Measurements from ENCODE around the gene NECAB3.
"Not testable (repeated sequence)": the region's sequence is repeated elsewhere in the genome, so short reads cannot be mapped to it uniquely, and the experiment has no call there.

The NECAB3 gene, protein sequence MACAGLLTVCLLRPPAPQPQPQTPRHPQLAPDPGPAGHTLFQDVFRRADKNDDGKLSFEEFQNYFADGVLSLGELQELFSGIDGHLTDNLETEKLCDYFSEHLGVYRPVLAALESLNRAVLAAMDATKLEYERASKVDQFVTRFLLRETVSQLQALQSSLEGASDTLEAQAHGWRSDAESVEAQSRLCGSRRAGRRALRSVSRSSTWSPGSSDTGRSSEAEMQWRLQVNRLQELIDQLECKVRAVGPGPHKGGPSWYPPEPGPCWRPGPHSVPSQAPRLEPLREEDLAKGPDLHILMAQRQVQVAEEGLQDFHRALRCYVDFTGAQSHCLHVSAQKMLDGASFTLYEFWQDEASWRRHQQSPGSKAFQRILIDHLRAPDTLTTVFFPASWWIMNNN

DNA sequence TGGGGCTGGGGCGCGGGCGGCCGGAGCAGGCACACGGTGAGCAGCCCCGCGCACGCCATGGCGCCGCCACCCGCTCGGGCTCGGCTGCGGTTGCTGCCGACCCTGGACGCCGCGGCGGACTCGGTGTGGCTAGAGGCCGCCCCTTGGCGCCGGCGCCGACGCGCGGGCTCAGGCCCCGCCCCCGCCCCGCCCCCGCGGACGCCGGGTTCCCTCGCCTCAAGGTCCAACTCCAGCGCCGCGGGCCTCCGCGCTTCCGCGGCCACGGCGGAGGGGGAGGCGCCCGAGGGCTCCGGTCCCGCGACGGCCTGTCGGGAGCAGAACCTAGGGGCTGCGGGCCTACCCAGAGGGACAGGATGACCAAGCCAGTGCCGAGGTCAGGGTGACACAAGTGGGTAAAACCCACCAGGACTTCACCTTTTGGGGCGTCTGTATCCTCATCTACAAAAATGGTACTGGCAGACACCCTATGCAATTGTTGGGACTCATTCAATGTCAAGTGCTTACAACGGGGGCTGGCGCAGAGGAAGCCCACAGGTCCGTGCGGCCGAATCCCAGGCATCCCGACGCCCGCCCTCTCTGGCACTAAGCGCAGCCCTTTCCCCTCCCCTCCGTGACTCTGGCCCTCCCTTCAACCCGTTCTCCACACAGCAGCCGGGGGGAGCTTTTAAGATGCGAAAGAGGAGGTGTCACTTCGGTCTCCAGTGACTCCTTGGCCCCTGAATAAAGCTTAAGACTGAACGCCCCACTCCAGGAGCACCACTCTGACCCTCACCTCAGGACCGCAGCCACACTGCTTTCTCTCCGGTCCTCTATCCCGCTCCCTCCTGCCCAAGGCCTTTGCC, at the start of gene NECAB3:
Gene NECAB3 (minus strand): TSS at position 135 of the 842 bp plus-strand sequence. CDS start 76 bp downstream, at position 59.
- DNase-seq (ENCODE audit: low read depth, low spot score), result no peak

DNA sequence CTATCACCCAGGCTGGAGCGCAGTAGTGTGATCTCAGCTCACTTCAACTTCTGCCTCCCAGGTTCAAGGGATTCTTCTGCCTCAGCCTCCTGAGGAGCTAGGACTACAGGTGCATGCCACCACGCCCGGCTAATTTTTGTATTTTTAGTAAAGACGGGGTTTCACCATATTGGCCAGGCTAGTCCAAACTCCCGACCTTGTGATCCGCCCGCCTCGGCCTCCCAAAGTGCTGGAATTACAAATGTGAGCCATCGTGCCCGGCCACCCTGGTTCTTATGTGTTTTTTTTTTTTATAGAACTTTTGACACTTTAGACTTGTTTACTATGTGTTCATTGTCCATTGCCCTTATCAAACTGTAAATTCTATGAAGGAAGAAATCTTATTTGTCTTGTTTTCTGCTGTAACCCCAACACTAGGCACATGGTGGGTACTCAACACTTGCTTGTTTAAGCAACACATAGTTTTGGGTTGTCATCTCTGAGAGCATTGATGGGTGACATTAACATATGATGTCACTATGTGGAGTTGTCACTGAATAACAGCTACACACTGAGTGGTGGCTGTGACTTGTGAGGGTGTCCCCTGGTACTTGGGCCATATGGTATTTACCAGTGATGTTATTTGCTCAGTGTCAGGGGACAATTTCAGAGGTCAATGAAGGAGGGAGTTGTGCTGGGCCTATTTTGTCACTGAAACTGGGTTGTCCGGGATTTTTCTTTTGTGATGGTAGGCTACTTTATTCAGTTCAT, 47.3 kb upstream of the NECAB3 start:
- no peak for DNase-seq (ENCODE audit: low read depth, low spot score)

DNA sequence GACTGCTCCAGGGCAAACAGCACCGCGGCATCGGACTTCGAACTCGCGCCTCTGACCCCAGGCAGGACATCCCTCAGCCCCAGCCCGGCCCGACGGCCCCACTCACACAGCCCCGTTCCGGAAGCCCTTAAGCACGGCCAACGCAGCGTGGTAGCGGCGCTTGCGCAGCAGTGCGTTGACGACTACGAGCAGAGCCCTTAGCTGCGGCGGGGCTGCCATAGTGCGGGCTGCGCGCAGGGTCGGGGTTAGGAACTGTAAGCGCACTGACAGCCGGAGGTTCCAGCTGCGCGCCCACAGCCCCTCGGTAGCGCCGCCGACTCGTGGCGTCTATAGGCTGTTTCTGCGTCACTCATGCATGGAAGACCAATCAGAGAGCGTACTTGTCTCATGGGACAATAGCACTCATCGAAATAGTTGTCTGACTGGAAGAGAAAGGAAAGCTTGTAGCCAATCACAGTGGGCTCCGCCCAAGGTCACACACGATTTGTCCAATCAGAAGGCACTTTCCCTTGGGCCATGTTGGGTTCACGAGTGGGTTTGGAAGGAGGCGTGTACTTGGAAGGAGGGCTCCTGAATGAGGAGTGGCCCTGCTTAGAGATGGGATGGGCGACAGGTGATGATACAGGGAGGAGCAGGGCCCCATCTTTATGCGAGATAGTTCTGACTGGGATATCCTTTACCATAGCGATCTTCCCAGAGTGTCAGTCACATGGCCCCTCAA, 45.9 kb upstream of the NECAB3 start, which contains the start of gene PXMP4:
Gene PXMP4 (minus strand): TSS at position 322 of the 721 bp plus-strand sequence. CDS start 103 bp downstream, at position 219.
- peak; percentile 81 for DNase-seq (ENCODE audit: low read depth, low spot score)

DNA sequence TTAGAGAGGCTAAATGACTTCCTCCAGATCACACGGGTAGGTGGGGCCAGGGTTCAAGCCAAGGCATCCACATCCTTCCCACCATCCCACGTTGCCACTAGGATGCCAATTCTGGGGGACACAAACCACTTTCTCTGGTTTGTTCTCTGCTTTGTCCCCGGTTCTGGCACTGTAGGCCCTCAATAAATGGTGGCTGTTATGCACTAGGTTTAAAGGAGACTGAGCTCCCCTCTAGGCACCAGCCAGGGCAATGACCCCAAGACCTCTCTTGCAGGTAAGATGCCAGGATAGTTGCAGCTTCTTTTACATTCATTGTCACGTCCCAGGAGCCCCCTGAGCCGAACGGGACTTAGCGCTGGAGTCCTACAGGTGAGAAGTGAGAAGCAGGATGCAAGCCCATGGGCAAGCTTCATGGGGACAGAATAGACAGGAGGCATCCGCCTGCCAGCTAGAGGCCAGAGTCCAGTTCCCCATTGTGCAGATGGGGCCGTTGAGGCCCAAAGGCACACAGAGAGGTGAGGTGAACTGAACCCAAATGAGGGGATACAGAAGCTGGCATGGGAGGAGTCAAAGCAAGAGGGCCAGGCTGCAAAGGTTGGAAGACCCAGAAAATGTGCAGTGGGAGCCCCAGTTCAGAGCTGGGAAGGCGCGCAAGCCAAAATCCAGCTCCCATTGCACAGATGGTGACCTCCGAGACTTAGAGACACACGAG, 45.2 kb upstream of the NECAB3 start:
- DNase-seq (ENCODE audit: low read depth, low spot score), result no peak

DNA sequence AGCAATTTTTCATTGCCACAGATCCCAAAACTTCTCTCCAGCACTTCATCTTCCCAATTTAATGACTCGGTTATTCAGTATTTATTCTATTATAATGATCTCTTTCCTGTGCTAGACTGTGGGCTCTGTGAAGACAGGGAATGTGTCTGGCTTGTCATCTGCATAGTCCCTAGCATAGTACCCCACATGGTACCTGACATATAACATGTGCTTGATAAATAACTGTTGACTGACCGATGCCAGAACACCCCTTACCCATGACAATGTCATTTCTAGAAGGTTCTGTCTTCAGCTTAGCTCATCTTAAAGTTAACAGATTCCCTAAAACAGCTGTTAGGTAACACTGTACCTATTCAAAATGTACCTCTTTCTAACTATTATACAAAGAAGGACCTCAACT, 42.3 kb upstream of the NECAB3 start:
- DNase-seq (ENCODE audit: low read depth, low spot score), result no peak

DNA sequence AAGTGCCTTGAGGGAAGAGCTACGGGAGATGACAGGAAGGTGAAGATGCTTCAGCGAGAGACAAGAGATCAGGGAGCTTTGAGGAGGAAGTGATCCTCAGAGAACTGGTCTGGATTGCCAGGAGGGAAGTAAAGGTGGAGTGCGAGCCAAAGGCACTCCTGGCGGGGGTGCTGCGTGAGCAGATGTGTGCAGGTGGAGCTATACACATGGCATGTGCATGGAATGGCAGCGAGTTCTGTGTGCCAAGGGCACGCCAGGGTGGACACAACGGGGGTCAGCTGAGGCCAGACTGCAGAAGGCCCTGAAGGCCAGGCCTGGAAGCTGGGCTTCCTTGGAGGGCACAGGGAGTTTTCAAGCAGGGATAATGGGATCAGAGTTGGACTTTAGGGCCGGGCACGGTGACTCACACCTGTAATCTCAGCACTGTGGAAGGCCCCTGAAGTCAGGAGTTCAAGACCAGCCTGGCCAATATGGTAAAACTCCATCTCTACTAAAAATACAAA, 39.7 kb upstream of the NECAB3 start:
- no peak for DNase-seq (ENCODE audit: low read depth, low spot score)

DNA sequence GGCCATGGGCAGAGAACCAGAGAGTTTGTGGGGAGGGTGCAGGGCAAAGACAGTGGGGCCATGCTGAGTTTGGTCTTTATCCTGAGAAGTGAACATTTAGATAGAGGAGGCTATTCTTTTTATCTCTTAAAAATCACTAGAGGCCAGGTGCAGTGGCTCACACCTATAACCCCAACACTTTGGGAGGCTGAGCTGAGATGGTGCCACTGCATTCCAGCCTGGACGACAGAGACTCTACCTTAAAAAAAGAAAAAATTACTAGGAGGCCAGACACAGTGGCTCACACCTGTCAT, 37.2 kb upstream of the NECAB3 start:
- no peak for DNase-seq (ENCODE audit: low read depth, low spot score)

DNA sequence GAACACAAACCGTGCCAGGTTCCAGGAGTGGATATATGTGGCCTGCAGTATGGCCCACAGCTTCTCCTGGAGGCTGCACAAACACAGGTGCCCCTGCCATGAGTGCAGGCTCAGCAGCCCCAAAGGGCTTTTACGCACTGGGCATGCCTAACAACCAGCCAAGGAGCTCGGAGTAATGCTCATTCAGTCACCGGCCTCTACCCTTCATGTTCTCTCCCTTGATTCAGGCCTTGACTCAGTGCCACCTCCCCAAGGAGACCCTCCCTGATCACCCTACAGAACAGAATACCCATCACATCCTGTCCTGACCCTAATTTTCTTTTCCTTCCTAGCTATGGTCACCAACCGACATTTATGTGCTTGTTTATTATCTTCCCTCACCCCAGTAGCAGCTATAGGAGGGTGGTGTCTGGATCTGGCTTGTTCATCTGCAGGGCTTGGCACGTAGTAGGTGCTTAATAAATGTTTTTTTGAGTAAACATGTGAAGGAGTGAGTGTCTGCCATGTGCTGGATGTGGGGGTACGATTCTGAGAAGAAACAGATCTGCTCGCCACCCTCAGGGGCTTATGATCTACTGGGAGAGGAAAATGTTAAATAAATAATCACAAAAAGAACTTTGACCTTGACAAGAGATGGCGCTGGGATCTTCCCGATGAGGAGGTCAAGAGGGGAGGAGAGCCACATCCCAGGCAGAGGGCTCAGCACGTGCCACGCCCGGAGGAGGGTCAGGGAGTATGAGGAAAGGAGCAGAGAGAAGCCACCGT, 36.6 kb upstream of the NECAB3 start:
- DNase-seq (ENCODE audit: low read depth, low spot score), result no peak

DNA sequence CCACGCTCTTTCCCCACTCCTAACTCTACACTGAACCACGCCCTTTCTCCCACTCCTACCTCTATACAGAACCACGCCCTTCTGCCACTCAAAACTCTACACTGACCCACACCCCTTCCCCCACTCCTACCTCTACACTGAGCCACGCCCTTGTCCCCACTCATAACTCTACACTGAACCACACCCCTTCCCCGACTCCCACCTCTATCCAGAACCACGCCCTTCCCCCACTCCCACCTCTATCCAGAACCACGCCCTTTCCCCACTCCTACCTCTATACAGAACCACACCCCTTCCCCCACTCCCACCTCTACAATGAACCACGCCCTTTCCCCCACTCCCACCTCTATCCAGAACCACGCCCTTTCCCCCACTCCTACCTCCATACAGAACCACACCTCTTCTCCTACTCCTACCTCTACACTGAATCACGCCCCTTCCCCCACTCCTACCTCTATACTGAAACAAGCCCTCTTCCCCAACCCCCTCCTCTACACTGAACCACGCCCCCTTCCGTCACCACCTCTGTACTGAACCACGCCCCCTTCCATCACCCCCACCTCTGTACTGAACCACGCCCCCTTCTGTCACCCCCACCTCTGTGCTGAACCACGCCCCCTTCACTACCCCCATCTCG, 35.8 kb upstream of the NECAB3 start:
- DNase-seq (ENCODE audit: low read depth, low spot score), result no peak

DNA sequence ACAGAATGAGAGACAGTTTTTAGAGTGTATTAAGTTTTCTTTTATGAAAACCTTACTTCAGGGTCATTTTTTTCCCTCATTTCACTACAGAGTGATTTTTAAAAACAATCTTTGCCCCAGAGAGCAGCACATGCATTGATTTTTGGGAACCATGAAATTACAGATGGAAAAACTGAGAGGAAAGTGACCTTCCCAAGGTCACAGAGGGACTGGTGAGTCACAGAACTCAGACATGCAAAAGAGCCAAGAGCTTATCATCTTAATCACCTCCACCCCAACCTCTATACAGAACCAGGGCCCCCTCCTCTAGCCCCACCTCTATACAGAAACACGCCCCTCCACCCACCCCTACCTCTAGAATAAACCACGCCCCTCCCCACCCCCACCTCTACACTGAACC, 35.2 kb upstream of the NECAB3 start:
- no peak for DNase-seq (ENCODE audit: low read depth, low spot score)

DNA sequence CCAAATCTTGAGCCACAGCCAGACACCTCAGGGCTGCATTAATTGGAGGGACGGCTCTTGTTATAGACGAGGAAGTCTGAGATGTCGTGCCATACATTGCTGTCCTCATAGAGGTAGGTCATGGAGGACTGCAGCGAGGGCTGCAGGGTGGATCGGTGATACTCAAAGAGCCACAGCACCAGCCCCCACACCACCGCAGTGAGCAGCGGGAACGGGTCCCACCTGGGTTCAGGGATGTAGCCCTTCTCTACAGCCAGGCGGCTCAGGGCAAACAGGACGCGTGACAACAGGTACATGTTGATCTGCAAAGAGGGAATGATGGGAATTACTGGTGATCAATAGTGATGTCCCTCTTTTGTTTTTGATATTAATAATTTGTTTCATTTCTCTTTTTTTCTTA, 33.4 kb upstream of the NECAB3 start:
- DNase-seq (ENCODE audit: low read depth, low spot score), result no peak

DNA sequence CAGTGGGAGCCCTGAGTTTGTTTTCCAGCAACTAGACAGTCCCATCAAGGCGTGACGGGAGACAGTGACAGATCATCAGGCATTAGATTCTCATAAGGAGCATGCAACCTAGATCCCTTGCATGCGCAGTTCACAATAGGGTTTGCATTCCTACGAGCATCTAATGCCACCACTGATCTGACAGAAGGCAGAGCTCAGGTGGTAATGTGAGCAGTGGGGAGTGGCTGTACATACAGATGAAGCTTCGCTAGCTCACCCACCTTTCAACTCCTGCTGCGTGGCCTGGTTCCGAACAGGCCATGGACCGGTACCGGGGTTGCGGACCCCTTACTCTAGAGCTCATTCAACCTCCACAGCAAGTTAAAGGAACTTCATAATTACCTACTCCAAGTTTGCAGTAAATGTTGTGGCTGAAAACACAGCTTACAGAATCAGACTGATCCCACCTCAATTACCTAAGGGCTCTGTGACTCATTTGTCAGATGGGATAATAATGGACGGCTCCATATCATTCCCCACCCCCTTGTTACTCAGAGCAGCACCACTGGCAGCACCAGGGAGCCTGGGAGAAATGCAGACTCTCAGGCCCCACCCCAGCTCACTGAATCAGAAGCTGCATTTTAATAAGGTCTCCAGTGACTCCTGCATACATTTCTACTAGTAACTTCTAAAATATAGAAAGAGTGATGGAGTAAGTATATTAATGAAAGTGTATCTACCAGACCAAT, 30.1 kb upstream of the NECAB3 start:
- no peak for DNase-seq (ENCODE audit: low read depth, low spot score)

DNA sequence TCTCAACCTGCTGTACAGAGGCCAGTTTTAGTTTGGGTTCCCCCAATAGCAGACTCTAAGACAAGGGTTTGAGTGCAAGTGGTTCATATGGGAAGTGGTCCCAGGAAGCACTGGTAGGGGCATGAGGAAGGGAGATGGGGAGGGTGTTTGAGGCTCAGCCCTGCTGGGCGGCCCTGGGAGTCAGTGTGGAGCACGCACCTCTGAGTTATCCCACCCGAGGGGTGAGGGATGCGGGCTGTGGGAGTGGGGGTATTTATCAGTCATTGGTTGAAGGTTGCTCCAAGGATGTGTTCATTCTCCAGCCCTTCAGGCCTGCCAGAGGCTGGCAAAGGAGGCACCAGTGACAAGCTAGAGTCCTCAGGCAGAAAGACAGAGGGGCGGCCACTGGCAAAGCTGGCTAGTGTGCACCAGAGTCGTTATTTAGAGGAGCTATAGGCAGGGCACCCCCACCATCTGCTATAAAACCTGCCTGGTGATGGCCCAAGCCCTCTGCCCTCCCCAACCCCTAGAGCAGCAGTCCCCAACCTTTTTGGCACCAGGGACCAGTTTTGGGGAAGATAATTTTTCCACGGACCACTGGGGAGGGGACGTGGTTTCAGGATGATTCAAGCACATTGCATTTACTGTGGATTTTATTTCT, 29.4 kb upstream of the NECAB3 start:
- DNase-seq (ENCODE audit: low read depth, low spot score), result no peak

DNA sequence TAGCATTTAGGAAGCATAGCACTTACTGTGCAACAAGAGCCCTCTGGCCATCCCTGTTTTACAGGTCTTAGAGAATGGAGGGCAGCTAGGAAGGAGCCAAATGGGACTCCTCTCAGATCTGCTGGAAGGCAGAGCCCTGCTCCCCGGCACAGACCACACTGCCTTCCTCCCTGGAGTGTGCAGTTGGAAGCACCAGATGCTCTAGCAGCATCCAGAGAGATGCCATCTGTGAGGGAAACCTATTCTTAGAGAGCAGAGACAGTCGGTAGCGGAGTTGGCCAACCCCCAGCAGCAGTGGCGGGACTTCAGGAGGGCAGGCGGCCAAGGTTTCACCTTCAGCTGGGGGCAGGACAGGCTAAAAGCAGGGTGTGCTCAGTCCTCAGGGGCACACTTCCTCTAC, 28.6 kb upstream of the NECAB3 start:
- DNase-seq (ENCODE audit: low read depth, low spot score), result no peak

DNA sequence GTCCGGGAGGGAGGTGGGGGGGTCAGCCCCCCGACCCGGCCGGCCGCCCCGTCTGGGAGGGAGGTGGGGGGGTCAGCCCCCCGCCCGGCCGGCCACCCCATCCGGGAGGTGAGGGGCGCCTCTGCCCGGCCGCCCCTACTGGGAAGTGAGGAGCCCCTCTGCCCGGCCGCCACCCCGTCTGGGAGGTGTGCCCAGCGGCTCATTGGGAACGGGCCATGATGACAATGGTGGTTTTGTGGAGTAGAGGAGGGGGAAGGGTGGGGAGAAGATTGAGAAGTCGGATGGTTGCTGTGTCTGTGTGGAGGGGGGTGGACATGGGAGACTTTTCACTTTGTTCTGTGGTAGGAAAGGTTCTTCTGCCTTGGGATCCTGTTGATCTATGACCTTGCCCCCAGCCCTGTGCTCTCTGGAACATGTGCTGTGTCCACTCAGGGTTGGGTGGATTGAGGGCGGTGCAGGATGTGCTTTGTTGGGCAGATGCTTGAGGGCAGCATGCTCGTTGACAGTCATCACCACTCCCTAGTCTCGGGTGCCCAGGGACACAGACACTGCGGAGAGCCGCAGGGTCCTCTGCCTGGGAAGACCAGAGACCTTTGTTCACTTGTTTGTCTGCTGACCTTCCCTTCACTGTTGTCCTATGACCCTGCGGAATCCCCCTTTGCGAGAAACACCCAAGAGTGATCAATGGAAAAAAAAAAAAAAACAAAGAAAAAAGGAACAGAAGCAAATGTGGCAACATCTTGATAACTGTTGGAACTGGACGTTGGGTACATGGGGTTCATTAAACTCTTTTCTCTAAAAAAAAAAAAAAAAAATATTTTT, 27.6 kb upstream of the NECAB3 start:
- no peak for DNase-seq (ENCODE audit: low read depth, low spot score)

DNA sequence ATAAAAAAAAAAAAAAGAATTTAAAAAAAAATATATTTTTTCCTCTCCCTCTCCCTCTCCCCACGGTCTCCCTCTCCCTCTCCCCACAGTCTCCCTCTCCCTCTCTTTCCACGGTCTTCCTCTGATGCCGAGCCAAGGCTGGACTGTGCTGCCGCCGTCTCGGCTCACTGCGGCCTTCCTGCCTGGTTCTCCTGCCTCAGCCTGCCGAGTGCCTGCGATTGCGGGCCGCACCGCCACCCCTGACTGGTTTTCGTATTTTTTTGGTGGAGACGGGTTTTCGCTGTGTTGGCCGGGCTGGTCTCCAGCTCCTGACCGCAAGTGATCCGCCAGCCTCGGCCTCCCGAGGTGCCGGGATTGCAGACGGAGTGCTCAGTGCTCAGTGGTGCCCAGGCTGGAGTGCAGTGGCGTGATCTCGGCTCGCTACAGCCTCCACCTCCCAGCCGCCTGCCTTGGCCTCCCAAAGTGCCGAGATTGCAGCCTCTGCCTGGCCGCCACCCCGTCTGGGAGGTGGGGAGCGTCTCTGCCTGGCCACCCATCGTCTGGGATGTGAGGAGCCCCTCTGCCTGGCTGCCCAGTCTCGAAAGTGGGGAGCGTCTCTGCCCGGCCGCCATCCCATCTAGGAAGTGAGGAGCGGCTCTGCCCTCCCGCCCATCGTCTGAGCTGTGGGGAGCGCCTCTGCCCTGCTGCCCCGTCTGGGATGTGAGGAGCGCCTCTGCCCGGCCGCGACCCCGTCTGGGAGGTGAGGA, 26.6 kb upstream of the NECAB3 start:
- DNase-seq (ENCODE audit: low read depth, low spot score), result not testable (repeated sequence)

DNA sequence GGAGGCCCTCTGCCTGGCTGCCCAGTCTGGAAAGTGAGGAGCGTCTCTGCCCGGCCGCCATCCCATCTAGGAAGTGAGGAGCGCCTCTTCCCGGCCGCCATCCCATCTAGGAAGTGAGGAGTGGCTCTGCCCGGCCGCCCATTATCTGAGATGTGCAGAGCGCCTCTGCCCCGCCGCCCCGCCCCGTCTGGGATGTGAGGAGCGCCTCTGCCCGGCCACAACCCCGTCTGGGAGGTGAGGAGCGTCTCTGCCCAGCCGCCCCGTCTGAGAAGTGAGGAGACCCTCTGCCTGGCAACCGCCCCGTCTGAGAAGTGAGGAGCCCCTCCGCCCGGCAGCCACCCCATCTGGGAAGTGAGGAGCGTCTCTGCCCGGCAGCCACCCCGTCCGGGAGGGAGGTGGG, 24.7 kb upstream of the NECAB3 start:
- DNase-seq (ENCODE audit: low read depth, low spot score), result not testable (repeated sequence)
